ENCODE results near the gene NR6A1. TPM values are rescaled to one million over a fixed set of nuclear protein-coding genes. Genes with fewer than 3 reads are reported as not detected.

The NR6A1 gene
- total RNA-seq, 1 donor from 2014 or later, result 63.8 TPM

DNA sequence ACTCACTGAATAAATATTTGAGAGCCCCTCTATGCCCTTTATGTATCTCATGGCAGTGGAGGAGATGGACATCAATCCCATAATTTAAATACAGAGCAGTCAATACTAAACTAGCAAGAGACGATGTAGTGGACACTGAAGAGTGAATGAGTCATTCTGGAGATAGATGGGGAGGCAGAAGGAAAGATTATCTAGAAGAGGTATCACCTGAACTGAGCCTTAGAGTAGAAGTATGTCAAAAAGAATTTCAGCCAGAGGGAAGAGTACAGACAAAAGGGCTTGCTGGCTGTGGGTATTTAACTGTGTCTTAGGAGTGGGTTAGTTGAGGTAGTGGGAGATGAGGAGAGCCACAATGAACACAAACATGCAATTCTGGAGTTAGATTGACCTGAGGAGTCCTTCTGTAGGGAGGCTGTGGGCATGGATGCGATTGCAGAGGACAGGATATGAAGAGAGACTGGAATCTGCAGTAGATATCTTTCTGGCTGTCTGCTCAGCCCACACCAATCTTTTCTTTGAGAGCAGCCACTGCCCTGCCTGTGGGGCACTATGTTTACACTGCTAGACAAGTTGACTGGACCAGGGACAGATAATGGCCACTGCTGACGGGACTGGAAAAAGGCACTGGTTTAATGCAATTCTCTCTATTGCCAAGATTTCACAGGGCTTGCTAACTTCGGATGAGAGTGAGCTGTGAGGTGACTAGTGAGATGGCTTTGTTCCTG lies 200.0 kb downstream of the NR6A1 start:
- Mint-ChIP-seq H3K4me1 (ENCODE audit: unreplicated experiment) (peaks cover 20% of the 10 kb centered on the region), H3K36me3 (ENCODE audit: low read depth, unreplicated experiment) (no peaks in the 10 kb centered on the region), H3K4me3 (ENCODE audit: unreplicated experiment) (no peak overlapping the region), H3K27me3 (ENCODE audit: unreplicated experiment) (no peaks in the 10 kb centered on the region), H3K9me3 (ENCODE audit: unreplicated experiment) (no peaks in the 10 kb centered on the region), H3K27ac (ENCODE audit: unreplicated experiment) (no peak overlapping the region)
- TF ChIP-seq, protein P1, sequence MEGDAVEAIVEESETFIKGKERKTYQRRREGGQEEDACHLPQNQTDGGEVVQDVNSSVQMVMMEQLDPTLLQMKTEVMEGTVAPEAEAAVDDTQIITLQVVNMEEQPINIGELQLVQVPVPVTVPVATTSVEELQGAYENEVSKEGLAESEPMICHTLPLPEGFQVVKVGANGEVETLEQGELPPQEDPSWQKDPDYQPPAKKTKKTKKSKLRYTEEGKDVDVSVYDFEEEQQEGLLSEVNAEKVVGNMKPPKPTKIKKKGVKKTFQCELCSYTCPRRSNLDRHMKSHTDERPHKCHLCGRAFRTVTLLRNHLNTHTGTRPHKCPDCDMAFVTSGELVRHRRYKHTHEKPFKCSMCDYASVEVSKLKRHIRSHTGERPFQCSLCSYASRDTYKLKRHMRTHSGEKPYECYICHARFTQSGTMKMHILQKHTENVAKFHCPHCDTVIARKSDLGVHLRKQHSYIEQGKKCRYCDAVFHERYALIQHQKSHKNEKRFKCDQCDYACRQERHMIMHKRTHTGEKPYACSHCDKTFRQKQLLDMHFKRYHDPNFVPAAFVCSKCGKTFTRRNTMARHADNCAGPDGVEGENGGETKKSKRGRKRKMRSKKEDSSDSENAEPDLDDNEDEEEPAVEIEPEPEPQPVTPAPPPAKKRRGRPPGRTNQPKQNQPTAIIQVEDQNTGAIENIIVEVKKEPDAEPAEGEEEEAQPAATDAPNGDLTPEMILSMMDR (IDR thresholded peaks at IDR 0.05; ENCODE audit: unreplicated experiment), result no peak
- no peak for DNase-seq (ENCODE audit: low spot score)

DNA sequence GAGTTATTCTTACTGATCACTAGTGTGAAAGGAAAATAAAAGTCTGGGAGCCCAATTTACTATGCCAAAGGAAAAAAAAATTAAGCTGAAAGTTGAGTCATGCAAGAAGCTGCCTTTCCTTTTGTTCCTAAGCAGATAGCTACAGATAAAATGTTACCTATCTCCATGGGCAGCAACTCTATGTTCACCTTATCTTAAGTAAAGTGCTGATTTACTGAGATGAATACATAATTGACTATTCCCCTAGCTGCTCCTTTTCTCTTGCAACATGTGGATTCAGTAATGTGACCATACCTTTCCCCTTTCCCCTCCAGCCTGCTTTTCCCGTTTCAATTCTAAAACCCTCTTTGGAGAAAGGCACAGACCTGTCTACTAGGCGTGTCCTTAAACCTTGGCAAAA lies 201.2 kb downstream of the NR6A1 start:
- Mint-ChIP-seq H3K27ac (ENCODE audit: unreplicated experiment) (no peak overlapping the region), H3K4me1 (ENCODE audit: unreplicated experiment) (peaks cover 20% of the 10 kb centered on the region), H3K36me3 (ENCODE audit: low read depth, unreplicated experiment) (no peaks in the 10 kb centered on the region), H3K9me3 (ENCODE audit: unreplicated experiment) (no peaks in the 10 kb centered on the region), H3K27me3 (ENCODE audit: unreplicated experiment) (no peaks in the 10 kb centered on the region), H3K4me3 (ENCODE audit: unreplicated experiment) (no peak overlapping the region)
- TF ChIP-seq, protein P1 (IDR thresholded peaks at IDR 0.05; ENCODE audit: unreplicated experiment), result no peak
- no peak for DNase-seq (ENCODE audit: low spot score)

DNA sequence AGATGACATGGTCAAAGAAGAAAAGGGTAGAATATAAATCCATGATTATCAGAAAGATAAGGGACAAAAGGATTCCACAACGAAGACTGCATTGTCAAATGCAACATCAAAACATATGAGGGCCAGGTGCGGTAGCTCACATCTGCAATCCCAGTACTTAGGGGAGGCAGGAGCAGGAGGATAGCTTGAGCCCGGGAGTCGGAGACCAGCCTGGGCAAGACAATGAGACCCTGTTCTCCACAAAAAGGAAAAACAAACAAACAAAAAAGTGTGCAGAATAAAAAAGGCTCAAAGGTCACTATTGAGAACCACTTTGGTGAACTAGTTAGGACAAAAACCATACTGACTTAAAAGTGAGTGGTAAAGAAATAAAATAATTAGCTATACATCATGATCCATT lies 203.7 kb downstream of the NR6A1 start:
- no peak for DNase-seq (ENCODE audit: low spot score)
- Mint-ChIP-seq H3K27ac (ENCODE audit: unreplicated experiment) (peak overlapping the region; percentile 24), H3K27me3 (ENCODE audit: unreplicated experiment) (no peaks in the 10 kb centered on the region), H3K9me3 (ENCODE audit: unreplicated experiment) (no peaks in the 10 kb centered on the region), H3K4me3 (ENCODE audit: unreplicated experiment) (no peak overlapping the region), H3K36me3 (ENCODE audit: low read depth, unreplicated experiment) (no peaks in the 10 kb centered on the region), H3K4me1 (ENCODE audit: unreplicated experiment) (peaks cover 21% of the 10 kb centered on the region)
- TF ChIP-seq, protein P1 (IDR thresholded peaks at IDR 0.05; ENCODE audit: unreplicated experiment), result no peak

- H3K4me3 Mint-ChIP-seq (ENCODE audit: unreplicated experiment), result no peak overlapping the region
- H3K9me3 Mint-ChIP-seq (ENCODE audit: unreplicated experiment), result no peaks in the 10 kb centered on the region
- TF ChIP-seq, protein P1 (IDR thresholded peaks at IDR 0.05; ENCODE audit: unreplicated experiment), result no peak
- H3K36me3 Mint-ChIP-seq (ENCODE audit: low read depth, unreplicated experiment), result no peaks in the 10 kb centered on the region
- no peak for DNase-seq (ENCODE audit: low spot score)
- peaks cover 17% of the 10 kb centered on the region for H3K4me1 Mint-ChIP-seq (ENCODE audit: unreplicated experiment)
- no peaks in the 10 kb centered on the region for H3K27me3 Mint-ChIP-seq (ENCODE audit: unreplicated experiment)
- H3K27ac Mint-ChIP-seq (ENCODE audit: unreplicated experiment), result no peak overlapping the region
Observed at GRCh38 chr9:124562328-124562727, 208.8 kb downstream of the NR6A1 start.

GRCh38 chr9:124559871-124560270 lies 211.2 kb downstream of the NR6A1 start:
- H3K4me3 Mint-ChIP-seq (ENCODE audit: unreplicated experiment), result no peak overlapping the region
- H3K9me3 Mint-ChIP-seq (ENCODE audit: unreplicated experiment), result no peaks in the 10 kb centered on the region
- H3K27ac Mint-ChIP-seq (ENCODE audit: unreplicated experiment), result no peak overlapping the region
- DNase-seq (ENCODE audit: low spot score), result no peak
- TF ChIP-seq, protein P1 (IDR thresholded peaks at IDR 0.05; ENCODE audit: unreplicated experiment), result no peak
- no peaks in the 10 kb centered on the region for H3K27me3 Mint-ChIP-seq (ENCODE audit: unreplicated experiment)
- peaks cover 20% of the 10 kb centered on the region for H3K4me1 Mint-ChIP-seq (ENCODE audit: unreplicated experiment)
- no peaks in the 10 kb centered on the region for H3K36me3 Mint-ChIP-seq (ENCODE audit: low read depth, unreplicated experiment)

Data from endothelial cell (in vitro differentiated cells).